ENCODE measurements around the gene FOXN3.

DNA sequence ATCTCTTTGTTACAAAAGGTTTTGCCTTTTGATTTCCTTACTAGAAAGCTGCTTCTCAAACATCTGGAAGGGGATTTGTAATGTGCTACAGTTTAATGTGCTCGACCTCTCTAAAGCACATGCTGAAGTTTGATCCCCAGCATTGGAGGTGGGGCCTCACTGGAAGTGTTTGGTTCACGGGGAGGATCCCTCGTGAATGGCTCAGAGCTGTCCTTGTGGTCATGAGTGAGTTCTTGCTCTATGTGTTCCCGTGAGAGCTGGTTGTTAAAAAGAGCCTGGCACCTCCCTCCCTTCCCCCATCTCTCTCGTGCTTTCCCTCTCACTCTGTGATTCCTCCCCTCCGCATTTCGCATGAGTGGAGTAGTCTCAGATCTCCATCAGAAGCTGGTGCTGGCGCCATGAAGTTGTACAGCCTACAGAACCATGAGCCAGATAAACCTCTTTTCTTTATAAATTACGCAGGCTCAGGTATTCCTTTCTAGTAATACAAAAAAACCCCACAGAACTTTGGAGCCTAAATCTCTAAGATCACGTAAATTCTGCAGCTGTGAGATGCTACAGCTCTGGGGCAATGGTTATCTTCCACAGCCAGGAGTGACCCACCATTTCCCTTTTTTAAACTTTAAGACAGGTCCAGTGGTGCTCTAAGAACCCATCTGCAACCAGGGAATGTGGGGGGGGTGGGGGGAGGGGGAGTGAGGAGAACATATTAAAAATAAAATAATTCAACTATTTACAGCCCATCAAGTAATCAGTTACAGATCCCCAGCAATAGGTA is 214.4 kb downstream of the FOXN3 start:
- TF ChIP-seq, protein P1, sequence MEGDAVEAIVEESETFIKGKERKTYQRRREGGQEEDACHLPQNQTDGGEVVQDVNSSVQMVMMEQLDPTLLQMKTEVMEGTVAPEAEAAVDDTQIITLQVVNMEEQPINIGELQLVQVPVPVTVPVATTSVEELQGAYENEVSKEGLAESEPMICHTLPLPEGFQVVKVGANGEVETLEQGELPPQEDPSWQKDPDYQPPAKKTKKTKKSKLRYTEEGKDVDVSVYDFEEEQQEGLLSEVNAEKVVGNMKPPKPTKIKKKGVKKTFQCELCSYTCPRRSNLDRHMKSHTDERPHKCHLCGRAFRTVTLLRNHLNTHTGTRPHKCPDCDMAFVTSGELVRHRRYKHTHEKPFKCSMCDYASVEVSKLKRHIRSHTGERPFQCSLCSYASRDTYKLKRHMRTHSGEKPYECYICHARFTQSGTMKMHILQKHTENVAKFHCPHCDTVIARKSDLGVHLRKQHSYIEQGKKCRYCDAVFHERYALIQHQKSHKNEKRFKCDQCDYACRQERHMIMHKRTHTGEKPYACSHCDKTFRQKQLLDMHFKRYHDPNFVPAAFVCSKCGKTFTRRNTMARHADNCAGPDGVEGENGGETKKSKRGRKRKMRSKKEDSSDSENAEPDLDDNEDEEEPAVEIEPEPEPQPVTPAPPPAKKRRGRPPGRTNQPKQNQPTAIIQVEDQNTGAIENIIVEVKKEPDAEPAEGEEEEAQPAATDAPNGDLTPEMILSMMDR (IDR thresholded peaks at IDR 0.05), result no peak
- TF ChIP-seq POLR2A (IDR thresholded peaks at IDR 0.05), result no peak

All from lower leg skin (tissue), 3 donors.